Middle frontal gyrus (tissue), 1 donor: Measurements from ENCODE around the gene ABL1.

Experiments used
- DNase-seq: peaks from one replicate; pipeline ENCODE4 v3.0.0-alpha.2; 2015; ENCODE audit warnings: low spot score; ENCODE audit errors: extremely low spot score

The ABL1 gene

GRCh38 chr9:130917168-130917960 lies 82.3 kb downstream of the ABL1 start:
- DNase-seq: no peak

GRCh38 chr9:130918101-130918825 lies 83.2 kb downstream of the ABL1 start:
- DNase-seq: no peak

GRCh38 chr9:130918826-130919558 lies 83.9 kb downstream of the ABL1 start:
- peak; percentile 12 for DNase-seq

GRCh38 chr9:130919559-130920145 lies 84.6 kb downstream of the ABL1 start:
- no peak for DNase-seq

- DNase-seq: no peak
Measured at GRCh38 chr9:130920233-130920632, 85.2 kb downstream of the ABL1 start.

- no peak for DNase-seq
Measured at GRCh38 chr9:130920762-130921299, 85.8 kb downstream of the ABL1 start.

GRCh38 chr9:130921300-130921988 lies 86.4 kb downstream of the ABL1 start:
- no peak for DNase-seq

- no peak for DNase-seq
Measured at GRCh38 chr9:130921989-130922892, 87.2 kb downstream of the ABL1 start.

GRCh38 chr9:130922893-130923610 lies 88.0 kb downstream of the ABL1 start:
- no peak for DNase-seq

GRCh38 chr9:130923611-130924447 lies 88.8 kb downstream of the ABL1 start:
- no peak for DNase-seq

GRCh38 chr9:130924448-130924788 lies 89.4 kb downstream of the ABL1 start:
- DNase-seq: no peak

GRCh38 chr9:130925050-130925678 lies 90.1 kb downstream of the ABL1 start:
- DNase-seq: no peak

GRCh38 chr9:130927338-130927737 lies 92.3 kb downstream of the ABL1 start:
- DNase-seq: no peak

GRCh38 chr9:130927995-130928900 lies 93.2 kb downstream of the ABL1 start:
- DNase-seq: no peak

- no peak for DNase-seq
Measured at GRCh38 chr9:130929571-130930038, 94.6 kb downstream of the ABL1 start.

GRCh38 chr9:130930132-130930803 lies 95.2 kb downstream of the ABL1 start:
- no peak for DNase-seq
